Central memory CD8-positive, alpha-beta T cell (primary cell): ENCODE results near the gene SLC25A44.
A peak's percentile ranks its signal among the peaks of the same experiment; 100 is the strongest.

Experiments
- ATAC-seq: fragments of 150-1000 bp; cut with Tn5 transposase; replicated peaks from 2 replicates; pipeline ENCODE4 v1.10.0; 2022; ENCODE audit warnings: mild to moderate bottlenecking, moderate FRiP score, moderate number of reproducible peaks; ENCODE audit not compliant: poor library complexity, severe bottlenecking; ENCODE audit errors: extremely low read depth
- DNase-seq, 2 donors: peaks; one replicate each; pipeline ENCODE4 v3.0.0; 2021; ENCODE audit warnings: low spot score in 2 of 2
- H3K27ac Mint-ChIP-seq: one replicate; pipeline ENCODE4 v1.8.0; 2022; ENCODE audit warnings: low read depth, mild to moderate bottlenecking, moderate library complexity, mixed read lengths
- H3K27me3 Mint-ChIP-seq: one replicate; pipeline ENCODE4 v1.8.0; 2022; ENCODE audit warnings: mixed read lengths
- H3K36me3 Mint-ChIP-seq: one replicate; pipeline ENCODE4 v1.8.0; 2022; ENCODE audit warnings: mild to moderate bottlenecking, moderate library complexity, mixed read lengths; ENCODE audit not compliant: insufficient read depth
- H3K4me1 Mint-ChIP-seq: one replicate; pipeline ENCODE4 v1.8.0; 2022; ENCODE audit warnings: mixed read lengths
- H3K4me3 Mint-ChIP-seq: one replicate; pipeline ENCODE4 v1.8.0; 2022; ENCODE audit warnings: mild to moderate bottlenecking, moderate library complexity, mixed read lengths
- H3K9me3 Mint-ChIP-seq: one replicate; pipeline ENCODE4 v1.8.0; 2022; ENCODE audit warnings: mixed read lengths

SLC25A44 gene

GRCh38 chr1:156251527-156251926 is 57.6 kb downstream of the SLC25A44 start:
- no peaks in the 10 kb centered on the region for H3K9me3 Mint-ChIP-seq
- H3K4me1 Mint-ChIP-seq, result no peaks in the 10 kb centered on the region
- no peaks in the 10 kb centered on the region for H3K27me3 Mint-ChIP-seq
- H3K4me3 Mint-ChIP-seq, result no peak overlapping the region
- ATAC-seq (no peak), DNase-seq (no peak)
- H3K27ac Mint-ChIP-seq, result no peak overlapping the region
- H3K36me3 Mint-ChIP-seq, result peaks cover 33% of the 10 kb centered on the region

GRCh38 chr1:156253634-156254033 is 59.7 kb downstream of the SLC25A44 start:
- Mint-ChIP-seq H3K27me3 (no peaks in the 10 kb centered on the region), H3K4me1 (no peaks in the 10 kb centered on the region), H3K27ac (no peak overlapping the region), H3K36me3 (peaks cover 46% of the 10 kb centered on the region), H3K4me3 (no peak overlapping the region), H3K9me3 (no peaks in the 10 kb centered on the region)
- ATAC-seq (no peak), DNase-seq (no peak)

- Mint-ChIP-seq H3K27ac (no peak overlapping the region), H3K27me3 (no peaks in the 10 kb centered on the region), H3K4me1 (no peaks in the 10 kb centered on the region), H3K9me3 (no peaks in the 10 kb centered on the region), H3K4me3 (no peak overlapping the region), H3K36me3 (peaks cover 65% of the 10 kb centered on the region)
- DNase-seq (no peak), ATAC-seq (peak; percentile 32)
These were observed 63.8 kb downstream of the SLC25A44 start for GRCh38 chr1:156257711-156258110.

- Mint-ChIP-seq H3K4me1 (no peaks in the 10 kb centered on the region), H3K9me3 (no peaks in the 10 kb centered on the region), H3K27ac (no peak overlapping the region), H3K36me3 (peaks cover 68% of the 10 kb centered on the region), H3K4me3 (no peak overlapping the region), H3K27me3 (no peaks in the 10 kb centered on the region)
- DNase-seq, result no peak
- no peak for ATAC-seq
These were observed 65.0 kb downstream of the SLC25A44 start for GRCh38 chr1:156258859-156259258.

GRCh38 chr1:156259805-156260204 is 65.9 kb downstream of the SLC25A44 start:
- ATAC-seq, result no peak
- Mint-ChIP-seq H3K27ac (no peak overlapping the region), H3K36me3 (peaks cover 71% of the 10 kb centered on the region), H3K4me3 (no peak overlapping the region), H3K27me3 (no peaks in the 10 kb centered on the region), H3K9me3 (no peaks in the 10 kb centered on the region), H3K4me1 (no peaks in the 10 kb centered on the region)
- DNase-seq, result no peak

- Mint-ChIP-seq H3K27me3 (no peaks in the 10 kb centered on the region), H3K36me3 (peaks cover 75% of the 10 kb centered on the region), H3K4me3 (no peak overlapping the region), H3K9me3 (no peaks in the 10 kb centered on the region), H3K27ac (peak overlapping the region; percentile 2), H3K4me1 (no peaks in the 10 kb centered on the region)
- ATAC-seq (no peak), DNase-seq (no peak)
These were observed 67.0 kb downstream of the SLC25A44 start for GRCh38 chr1:156260896-156261295.
